CD14-positive monocyte (primary cell): Measurements from ENCODE around the gene ACOT11. TPM values are rescaled to one million over a fixed set of nuclear protein-coding genes. Genes with fewer than 3 reads are reported as not detected.

ENCODE experiments used
- DNase-seq, 3 donors: peaks; one replicate each; pipeline ENCODE4 v3.0.0-alpha.2; 2011 to 2022
- H2AFZ ChIP-seq: 2 replicates; pipeline ENCODE4 v1.6.0; 2012; ENCODE audit warnings: mild to moderate bottlenecking, low read depth, low read length, inconsistent platforms; ENCODE audit not compliant: insufficient read depth, poor library complexity, severe bottlenecking
- H3K27ac ChIP-seq, 2 donors: 1 replicate in 1 of 2; 2 replicates in 1 of 2; pipeline ENCODE4 v1.5.1; 2012 to 2013; ENCODE audit warnings: low read length in 2 of 2, control low read depth in 1 of 2, inconsistent platforms in 1 of 2, low read depth in 1 of 2, mild to moderate bottlenecking in 1 of 2
- H3K27me3 ChIP-seq, 2 donors: one replicate each; pipeline versions ENCODE4 v1.6.0 to v1.6.1; 2011 to 2013; ENCODE audit warnings: low read length in 2 of 2; ENCODE audit not compliant: control insufficient read depth in 2 of 2, insufficient read depth in 2 of 2
- H3K36me3 ChIP-seq, 2 donors: replicated peaks in 1 of 2; 1 replicate in 1 of 2; 2 replicates in 1 of 2; pipeline versions ENCODE4 v1.5.1 to v1.6.1; 2012 to 2013; ENCODE audit warnings: low read length in 2 of 2, control low read depth in 1 of 2, inconsistent platforms in 1 of 2, mild to moderate bottlenecking in 1 of 2; ENCODE audit not compliant: insufficient read depth in 2 of 2, control insufficient read depth in 1 of 2
- H3K4me1 ChIP-seq, 2 donors: 1 replicate in 1 of 2; 2 replicates in 1 of 2; pipeline versions ENCODE4 v1.5.1 to v1.6.1; 2012 to 2013; ENCODE audit warnings: low read length in 2 of 2, control low read depth in 1 of 2, inconsistent platforms in 1 of 2, mild to moderate bottlenecking in 1 of 2, moderate library complexity in 1 of 2; ENCODE audit not compliant: insufficient read depth in 2 of 2, control insufficient read depth in 1 of 2
- H3K4me2 ChIP-seq: replicated peaks from 2 replicates; pipeline ENCODE3; 2012; ENCODE audit warnings: low read length, moderate library complexity, mild to moderate bottlenecking; ENCODE audit not compliant: poor library complexity, severe bottlenecking; ENCODE audit errors: extremely low read depth
- H3K4me3 ChIP-seq, 3 experiments: fragments of 200-600 bp in 1 of 3; sonication (generic) in 1 of 3; replicated peaks in 1 of 3; 1 replicate in 2 of 3; 2 replicates in 1 of 3; pipeline ENCODE4 v1.5.1; 2011 to 2013; ENCODE audit warnings: low read length in 3 of 3, mild to moderate bottlenecking in 3 of 3, control low read depth in 2 of 3, low read depth in 2 of 3, inconsistent platforms in 1 of 3, moderate library complexity in 1 of 3
- H3K79me2 ChIP-seq: 2 replicates; pipeline ENCODE4 v1.6.0; 2012; ENCODE audit warnings: mild to moderate bottlenecking, control low read depth, inconsistent platforms, low read length, moderate library complexity; ENCODE audit not compliant: insufficient read depth
- H3K9ac ChIP-seq: 2 replicates; pipeline ENCODE4 v1.6.0; 2017; ENCODE audit warnings: low read length, mild to moderate bottlenecking; ENCODE audit not compliant: insufficient read depth, poor library complexity, severe bottlenecking
- H3K9me3 ChIP-seq, 2 donors: replicated peaks in 1 of 2; 1 replicate in 1 of 2; 2 replicates in 1 of 2; pipeline versions ENCODE4 v1.5.1 to v1.6.1; 2012 to 2013; ENCODE audit warnings: low read length in 2 of 2, control low read depth in 1 of 2; ENCODE audit not compliant: control insufficient read depth in 1 of 2, insufficient read depth in 1 of 2
- H4K20me1 ChIP-seq: 2 replicates; pipeline ENCODE4 v1.6.0; 2012; ENCODE audit warnings: mild to moderate bottlenecking, low read length, control low read depth, moderate library complexity; ENCODE audit not compliant: insufficient read depth
- H3K27ac Mint-ChIP-seq, 7 donors: one replicate each; pipeline ENCODE4 v1.8.0; 2020; ENCODE audit warnings: mild to moderate bottlenecking in 7 of 7, mixed read lengths in 7 of 7, moderate library complexity in 6 of 7, inconsistent platforms in 2 of 7
- H3K27me3 Mint-ChIP-seq, 3 donors: one replicate each; pipeline ENCODE4 v1.8.0; 2021 to 2022; ENCODE audit warnings: low read depth in 3 of 3, mild to moderate bottlenecking in 3 of 3, mixed read lengths in 3 of 3, moderate library complexity in 3 of 3, inconsistent platforms in 1 of 3
- H3K36me3 Mint-ChIP-seq, 2 donors: one replicate each; pipeline ENCODE4 v1.8.0; 2020; ENCODE audit warnings: mixed read lengths in 2 of 2, inconsistent platforms in 1 of 2, mild to moderate bottlenecking in 1 of 2
- H3K4me1 Mint-ChIP-seq: one replicate; pipeline ENCODE4 v1.8.0; 2020; ENCODE audit warnings: mild to moderate bottlenecking, mixed read lengths
- H3K4me3 Mint-ChIP-seq, 2 donors: one replicate each; pipeline ENCODE4 v1.8.0; 2020; ENCODE audit warnings: mild to moderate bottlenecking in 2 of 2, mixed read lengths in 2 of 2, moderate library complexity in 1 of 2
- H3K9me3 Mint-ChIP-seq, 7 donors: one replicate each; pipeline ENCODE4 v1.8.0; 2020 to 2022; ENCODE audit warnings: mixed read lengths in 7 of 7, mild to moderate bottlenecking in 6 of 7, moderate library complexity in 6 of 7, inconsistent platforms in 2 of 7
- WGBS: methylation state at CpG from one replicate; pipeline ENCODE4 v1.1.5; 2013; ENCODE audit warnings: missing lambda C conversion rate; ENCODE audit not compliant: insufficient coverage; 5-methylcytosine and 5-hydroxymethylcytosine counted together
- intact Hi-C, 2 donors: fragments of 100-400 bp; cut with micrococcal nuclease; formaldehyde crosslinking; loops; one replicate each; pipeline versions ENCODE4 v1.15.0 to v1.15.1; 2023
- polyA plus RNA-seq, 3 donors: library from polyadenylated mRNA; depleted of rRNA in 1 of 3; unstranded in 2 of 3; stranded (reverse) in 1 of 3; fragments of 300-500 nt in 2 of 3; fragments of >200 nt in 1 of 3; fragmentation: Illumina TruSeq in 2 of 3; gene quantifications; 1 replicate in 2 of 3; 2 replicates in 1 of 3; pipeline ENCODE4 v1.2.3, GENCODE V29; 2012 to 2021
- TF ChIP-seq, protein P1 (sequence below): fragments of 200-600 bp; IDR thresholded peaks from one replicate; pipeline ENCODE4 v1.8.0; 2022; ENCODE audit warnings: antibody characterized with exemption, mild to moderate bottlenecking

The ACOT11 gene
- polyA plus RNA-seq, 3 donors, result 0.18 to 2.1 (median 0.79) TPM

- no peaks in the 10 kb centered on the region for H3K27me3 ChIP-seq
- peak in 2 of 3 donors; percentile 11 to 28 for DNase-seq
- peak overlapping the region; percentile 84 to 93 for H3K4me3 Mint-ChIP-seq
- peaks cover 51% of the 10 kb centered on the region for H3K4me1 Mint-ChIP-seq
- WGBS, result 2% methylated on average over 5 of the region's 12 CpGs
- peak overlapping the region; percentile 46 to 81 (median 53) for H3K4me3 ChIP-seq
- H3K27ac ChIP-seq, result no peak overlapping the region
- H3K4me1 ChIP-seq, result peaks cover 43 to 60% of the 10 kb centered on the region in 2 donors
- peak overlapping the region; percentile 64 for H3K9ac ChIP-seq
- H3K4me2 ChIP-seq, result peak overlapping the region; percentile 87
- no peaks in the 10 kb centered on the region for H3K9me3 ChIP-seq
- intact Hi-C loops, result no loop called here
- TF ChIP-seq, protein P1, sequence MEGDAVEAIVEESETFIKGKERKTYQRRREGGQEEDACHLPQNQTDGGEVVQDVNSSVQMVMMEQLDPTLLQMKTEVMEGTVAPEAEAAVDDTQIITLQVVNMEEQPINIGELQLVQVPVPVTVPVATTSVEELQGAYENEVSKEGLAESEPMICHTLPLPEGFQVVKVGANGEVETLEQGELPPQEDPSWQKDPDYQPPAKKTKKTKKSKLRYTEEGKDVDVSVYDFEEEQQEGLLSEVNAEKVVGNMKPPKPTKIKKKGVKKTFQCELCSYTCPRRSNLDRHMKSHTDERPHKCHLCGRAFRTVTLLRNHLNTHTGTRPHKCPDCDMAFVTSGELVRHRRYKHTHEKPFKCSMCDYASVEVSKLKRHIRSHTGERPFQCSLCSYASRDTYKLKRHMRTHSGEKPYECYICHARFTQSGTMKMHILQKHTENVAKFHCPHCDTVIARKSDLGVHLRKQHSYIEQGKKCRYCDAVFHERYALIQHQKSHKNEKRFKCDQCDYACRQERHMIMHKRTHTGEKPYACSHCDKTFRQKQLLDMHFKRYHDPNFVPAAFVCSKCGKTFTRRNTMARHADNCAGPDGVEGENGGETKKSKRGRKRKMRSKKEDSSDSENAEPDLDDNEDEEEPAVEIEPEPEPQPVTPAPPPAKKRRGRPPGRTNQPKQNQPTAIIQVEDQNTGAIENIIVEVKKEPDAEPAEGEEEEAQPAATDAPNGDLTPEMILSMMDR, result no peak
- H2AFZ ChIP-seq, result peak overlapping the region; percentile 90
- no peaks in the 10 kb centered on the region for H3K79me2 ChIP-seq
- H3K36me3 ChIP-seq, result no peaks in the 10 kb centered on the region
- no peaks in the 10 kb centered on the region for H3K9me3 Mint-ChIP-seq
- H3K27me3 Mint-ChIP-seq, result peaks cover 0 to 8% (median 4%) of the 10 kb centered on the region in 3 donors
- H3K36me3 Mint-ChIP-seq, result peaks cover 0 to 3% of the 10 kb centered on the region in 2 donors
- no peaks in the 10 kb centered on the region for H4K20me1 ChIP-seq
- peak overlapping the region in 3 of 7 donors; percentile 12 to 68 (median 54) for H3K27ac Mint-ChIP-seq
Observed at GRCh38 chr1:54542962-54543539, 5.0 kb upstream of the ACOT11 start.

- H3K9ac ChIP-seq, result no peak overlapping the region
- intact Hi-C loops, result no loop called here
- H3K9me3 Mint-ChIP-seq, result no peaks in the 10 kb centered on the region
- H4K20me1 ChIP-seq, result no peaks in the 10 kb centered on the region
- peaks cover 58% of the 10 kb centered on the region for H3K4me1 Mint-ChIP-seq
- peaks cover 5% of the 10 kb centered on the region for H3K79me2 ChIP-seq
- H3K4me3 ChIP-seq, result no peak overlapping the region
- H3K4me2 ChIP-seq, result no peak overlapping the region
- H3K4me1 ChIP-seq, result peaks cover 50 to 65% of the 10 kb centered on the region in 2 donors
- H3K27ac ChIP-seq, result no peak overlapping the region
- peak in 2 of 3 donors; percentile 14 to 44 for DNase-seq
- TF ChIP-seq, protein P1, result no peak
- H3K36me3 Mint-ChIP-seq, result peaks cover under 1 to 3% of the 10 kb centered on the region in 2 donors
- no peaks in the 10 kb centered on the region for H3K36me3 ChIP-seq
- WGBS, result 91% methylated on average over 8 of the region's 13 CpGs
- peaks cover 0 to 4% (median 4%) of the 10 kb centered on the region in 3 donors for H3K27me3 Mint-ChIP-seq
- no peaks in the 10 kb centered on the region for H3K27me3 ChIP-seq
- H3K9me3 ChIP-seq, result no peaks in the 10 kb centered on the region
- H3K27ac Mint-ChIP-seq, result peak overlapping the region in 3 of 7 donors; percentile 16 to 37 (median 22)
- H2AFZ ChIP-seq, result no peak overlapping the region
- H3K4me3 Mint-ChIP-seq, result peak overlapping the region in 1 of 2 donors; percentile 39
Observed at GRCh38 chr1:54543729-54544496, 4.1 kb upstream of the ACOT11 start.
